ENCODE data around the gene SEL1L3.

SEL1L3 gene

DNA sequence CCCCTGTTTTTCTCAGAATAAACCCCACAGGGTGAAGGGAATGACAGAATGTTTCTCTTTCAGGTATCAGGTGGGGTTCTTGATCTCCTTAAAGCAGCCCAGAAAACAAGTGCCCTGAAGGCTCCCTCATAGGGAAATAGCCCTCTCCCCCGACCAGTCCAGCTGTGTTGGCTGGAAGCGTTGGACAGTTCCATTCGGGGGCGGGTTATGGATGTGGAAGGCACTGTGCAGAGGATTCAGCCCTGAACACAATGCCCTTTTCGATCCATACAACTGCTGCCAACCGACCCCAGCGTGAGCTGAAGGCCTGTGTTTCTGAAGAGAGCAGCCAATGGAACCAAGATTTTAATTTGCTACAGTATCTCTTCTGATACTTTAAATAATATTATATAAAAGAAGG is 41.5 kb downstream of the SEL1L3 start:
- no peak for DNase-seq (ENCODE audit: low read depth in 1 of 2, low spot score in 1 of 2)

DNA sequence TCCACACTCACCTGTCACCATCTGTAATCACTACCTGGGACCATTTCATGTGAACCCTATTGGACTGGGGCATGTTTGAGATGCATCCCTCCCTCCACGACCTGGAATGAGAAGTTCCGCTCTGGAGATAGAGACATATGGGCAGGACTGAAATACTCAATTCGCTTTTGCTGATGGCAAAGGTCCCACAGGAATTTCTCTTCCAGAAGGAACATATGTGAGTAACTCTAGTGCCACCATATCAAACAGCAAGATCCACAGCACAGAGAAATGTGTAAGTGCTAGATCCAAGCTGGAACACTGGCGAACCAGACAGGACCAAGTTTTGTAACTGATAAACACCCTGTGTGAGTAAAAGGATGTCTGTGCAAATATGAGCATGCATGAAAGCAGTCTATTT is 43.9 kb downstream of the SEL1L3 start:
- no peak for DNase-seq (ENCODE audit: low read depth in 1 of 2, low spot score in 1 of 2)

DNA sequence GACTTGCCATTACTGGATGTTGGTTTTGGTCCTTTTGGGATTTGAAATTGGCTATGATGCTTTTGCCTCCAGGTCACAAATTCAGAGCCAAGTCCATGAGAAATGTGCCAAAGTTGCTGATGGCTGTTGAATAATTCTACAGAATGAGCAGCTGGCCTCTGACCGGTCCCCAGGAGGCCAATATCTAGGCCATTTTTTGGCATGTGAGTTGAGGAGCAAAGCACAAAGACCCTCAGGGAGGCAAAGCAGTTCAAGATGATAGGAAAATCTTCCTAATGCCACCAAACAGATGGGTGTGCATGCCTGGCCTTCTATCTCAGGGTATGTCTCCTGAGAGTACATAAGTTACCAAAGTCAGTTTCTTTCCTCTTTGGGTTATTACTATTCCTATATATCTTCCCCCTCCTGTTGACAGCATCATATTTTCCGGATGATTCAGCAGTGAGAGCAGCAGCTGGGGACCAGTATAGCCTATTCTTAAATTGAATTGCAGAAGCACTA is 44.4 kb downstream of the SEL1L3 start:
- no peak for DNase-seq (ENCODE audit: low read depth in 1 of 2, low spot score in 1 of 2)

DNA sequence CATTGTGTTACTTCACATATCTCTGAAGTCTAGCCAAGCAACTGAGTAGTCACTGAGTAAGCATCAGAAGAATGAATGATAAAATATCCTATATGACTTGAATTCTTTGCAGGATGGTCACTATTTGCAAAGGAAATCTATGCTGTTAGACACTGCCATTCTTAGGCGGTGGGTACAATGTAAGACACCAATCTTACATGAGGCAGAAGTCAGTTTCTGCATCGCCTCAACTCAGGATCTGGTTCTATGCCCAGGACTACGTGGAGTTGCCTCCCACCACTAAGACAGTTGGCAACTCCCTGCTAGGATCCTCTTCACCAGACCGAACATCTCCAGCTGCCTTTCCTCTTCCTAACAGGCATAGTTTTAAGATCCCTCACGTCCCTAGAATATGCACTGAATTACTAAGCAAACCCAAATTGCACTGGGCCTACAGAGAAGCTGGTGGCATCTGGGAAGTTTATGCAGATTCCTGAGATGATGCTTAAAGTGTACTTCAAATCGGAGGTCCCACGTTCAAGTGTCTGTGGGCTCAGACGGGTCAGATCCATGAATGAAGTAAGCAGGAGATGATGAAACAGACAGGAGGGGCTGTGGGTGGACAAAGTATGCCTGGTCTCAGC is 45.6 kb downstream of the SEL1L3 start:
- no peak for DNase-seq (ENCODE audit: low read depth in 1 of 2, low spot score in 1 of 2)

DNA sequence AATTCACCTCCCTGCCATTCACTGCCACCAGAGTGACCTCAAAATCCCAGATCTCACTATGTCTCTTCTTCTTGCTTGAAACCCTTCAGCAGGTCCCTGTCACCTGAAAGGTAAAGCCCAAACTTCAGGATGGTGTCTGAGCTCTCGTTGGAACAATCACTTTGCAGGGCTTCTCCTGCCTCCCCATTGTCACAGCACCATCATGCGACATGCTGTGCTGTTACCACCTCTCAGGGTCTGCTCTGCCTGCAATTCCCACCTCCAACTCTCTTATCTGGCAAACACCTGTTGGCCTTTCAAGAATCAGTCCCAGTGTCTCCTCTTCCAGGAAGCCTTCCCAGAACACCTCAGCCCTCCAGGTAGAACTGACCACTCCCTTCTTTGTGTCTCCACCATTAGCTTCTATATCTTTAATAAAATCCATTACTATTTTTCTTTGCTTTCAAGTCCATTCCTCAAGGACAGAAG is 46.2 kb downstream of the SEL1L3 start:
- no peak for DNase-seq (ENCODE audit: low read depth in 1 of 2, low spot score in 1 of 2)

- DNase-seq (ENCODE audit: low read depth in 1 of 2, low spot score in 1 of 2) = no peak
Observed at GRCh38 chr4:25815586-25815985, 47.2 kb downstream of the SEL1L3 start.

GRCh38 chr4:25814301-25815136 is 48.3 kb downstream of the SEL1L3 start:
- DNase-seq (ENCODE audit: low read depth in 1 of 2, low spot score in 1 of 2) = no peak

DNA sequence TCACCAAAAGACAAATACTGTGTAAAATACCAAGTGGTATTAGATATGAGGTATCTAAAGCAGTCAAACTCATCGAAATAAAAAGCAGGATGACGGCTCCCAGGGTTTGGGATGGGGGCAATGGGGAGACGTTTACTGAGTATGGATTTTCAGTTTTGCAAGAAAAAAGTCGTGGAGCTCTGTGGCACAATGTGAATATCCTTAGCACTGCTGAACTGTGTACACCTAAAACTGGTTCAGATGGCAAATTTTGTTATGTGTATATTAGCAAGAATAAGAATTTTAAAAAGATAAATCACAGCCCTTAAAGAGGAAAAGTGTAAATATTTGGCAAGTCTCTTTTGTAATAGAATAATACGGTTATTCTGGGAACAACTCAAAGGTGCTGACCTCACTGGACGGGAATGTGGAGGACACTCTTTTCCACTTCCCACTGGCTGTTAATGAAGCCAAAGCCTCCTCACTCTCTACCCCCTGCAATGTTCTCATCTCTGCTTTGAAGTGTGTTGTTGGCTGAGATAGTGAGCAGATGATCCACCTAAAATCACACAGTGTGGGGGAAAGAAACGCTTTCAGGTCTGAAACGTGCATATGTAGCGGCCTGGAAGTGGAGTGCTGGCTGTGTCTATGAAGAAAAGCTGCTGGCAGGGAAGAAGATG is 49.2 kb downstream of the SEL1L3 start:
- DNase-seq (ENCODE audit: low read depth in 1 of 2, low spot score in 1 of 2) = no peak

- no peak for DNase-seq (ENCODE audit: low read depth in 1 of 2, low spot score in 1 of 2)
Observed at GRCh38 chr4:25811841-25812240, 50.9 kb downstream of the SEL1L3 start.

- no peak for DNase-seq (ENCODE audit: low read depth in 1 of 2, low spot score in 1 of 2)
Observed at GRCh38 chr4:25811374-25811690, 51.5 kb downstream of the SEL1L3 start.

DNA sequence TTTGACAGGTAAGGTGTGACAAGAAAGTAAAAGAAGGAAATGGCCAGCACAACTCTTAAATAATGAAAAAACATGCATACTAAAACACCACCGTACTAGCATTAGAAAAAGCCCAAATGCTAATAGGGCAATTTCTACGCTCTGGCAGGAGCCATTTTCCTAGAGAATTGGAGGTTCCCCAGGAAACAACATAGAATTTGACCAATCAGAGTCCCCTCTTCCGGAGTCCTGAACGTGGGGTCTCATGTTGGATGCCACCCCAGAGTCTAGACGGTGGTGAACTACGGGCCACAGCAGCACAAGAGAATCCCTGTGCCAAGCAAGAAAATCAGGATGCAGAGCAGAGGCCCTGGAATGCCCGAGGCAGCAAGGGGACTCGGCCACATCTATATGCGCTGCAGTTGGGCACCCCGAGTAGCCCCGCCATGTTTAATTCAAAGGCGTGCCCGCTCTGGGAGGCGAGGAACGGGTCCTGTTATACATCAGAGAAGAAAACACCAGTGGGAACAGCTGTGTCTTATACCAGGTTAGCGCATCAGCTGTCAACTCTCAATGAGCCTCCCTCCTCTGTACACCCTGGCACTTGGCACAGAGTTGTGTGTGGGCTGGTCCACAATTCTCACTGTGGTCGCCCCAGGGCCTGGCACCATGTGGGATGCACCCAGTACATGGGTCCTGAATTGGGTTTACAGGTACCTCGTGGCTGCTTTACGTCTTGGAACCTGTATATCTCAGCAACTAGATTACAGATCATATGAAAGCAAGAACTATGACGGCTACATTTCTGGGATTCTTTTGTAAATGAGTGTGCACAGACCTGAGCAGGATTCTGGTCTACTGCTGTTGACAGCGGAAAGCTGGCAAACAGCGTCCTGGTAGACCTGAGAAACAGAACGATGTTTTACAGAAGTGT is 52.1 kb downstream of the SEL1L3 start:
- no peak for DNase-seq (ENCODE audit: low read depth in 1 of 2, low spot score in 1 of 2)

GRCh38 chr4:25809996-25810395 is 52.8 kb downstream of the SEL1L3 start:
- no peak for DNase-seq (ENCODE audit: low read depth in 1 of 2, low spot score in 1 of 2)

- DNase-seq (ENCODE audit: low read depth in 1 of 2, low spot score in 1 of 2) = no peak
Observed at GRCh38 chr4:25807102-25807728, 55.6 kb downstream of the SEL1L3 start.

DNA sequence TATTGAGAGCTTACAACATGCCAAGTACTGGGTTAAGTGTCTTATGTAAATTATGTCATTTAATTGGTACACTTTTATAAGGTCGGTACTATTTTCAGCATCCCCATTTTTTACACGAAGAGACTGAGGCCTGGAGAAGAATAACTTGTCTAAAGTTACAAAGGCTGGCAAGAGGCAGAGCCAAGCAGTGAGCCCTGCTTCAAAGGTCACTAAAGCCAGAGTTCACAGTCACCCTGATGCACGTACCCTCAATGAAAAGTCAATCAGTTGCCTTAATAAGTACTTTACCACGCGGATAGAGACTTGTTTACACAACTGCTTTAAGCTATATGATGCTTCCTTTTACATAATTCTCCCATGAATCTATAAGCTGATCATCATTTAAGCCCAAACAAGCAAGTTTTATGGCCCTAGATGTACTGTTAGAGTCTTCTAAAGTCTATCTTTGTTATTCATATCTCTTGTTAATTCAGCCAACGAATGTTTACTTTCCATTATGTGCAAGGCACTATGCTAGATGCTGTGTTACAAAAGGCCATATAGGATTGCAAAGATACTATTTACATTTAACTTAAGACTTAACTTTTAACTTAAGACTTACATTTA is 57.4 kb downstream of the SEL1L3 start:
- no peak for DNase-seq (ENCODE audit: low read depth in 1 of 2, low spot score in 1 of 2)

DNA sequence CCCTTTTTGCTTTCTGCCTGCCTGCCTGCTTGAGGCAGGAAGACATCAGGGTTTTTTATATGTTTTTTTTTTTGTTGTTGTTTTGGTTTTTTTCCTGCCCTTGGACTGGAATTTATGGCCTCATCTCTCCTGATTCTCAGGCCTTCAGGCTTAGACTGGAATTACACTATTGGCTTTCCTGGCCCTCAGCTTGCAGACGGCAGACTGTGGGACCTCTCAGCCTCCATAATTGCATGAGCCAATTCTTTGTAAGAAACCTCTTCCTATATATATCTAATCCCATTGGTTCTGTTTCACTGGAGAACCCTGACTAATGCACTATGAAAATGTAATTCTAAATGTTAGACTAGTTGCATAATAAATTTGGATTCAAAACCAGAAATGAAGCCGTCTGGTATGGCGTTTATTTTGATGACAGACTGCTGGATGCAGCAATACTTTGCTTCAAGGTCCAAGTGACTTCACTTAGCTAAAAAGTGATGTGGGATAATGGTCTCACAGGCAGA is 59.0 kb downstream of the SEL1L3 start:
- no peak for DNase-seq (ENCODE audit: low read depth in 1 of 2, low spot score in 1 of 2)

GRCh38 chr4:25801594-25801993 is 61.2 kb downstream of the SEL1L3 start:
- DNase-seq (ENCODE audit: low read depth in 1 of 2, low spot score in 1 of 2) = no peak

DNA sequence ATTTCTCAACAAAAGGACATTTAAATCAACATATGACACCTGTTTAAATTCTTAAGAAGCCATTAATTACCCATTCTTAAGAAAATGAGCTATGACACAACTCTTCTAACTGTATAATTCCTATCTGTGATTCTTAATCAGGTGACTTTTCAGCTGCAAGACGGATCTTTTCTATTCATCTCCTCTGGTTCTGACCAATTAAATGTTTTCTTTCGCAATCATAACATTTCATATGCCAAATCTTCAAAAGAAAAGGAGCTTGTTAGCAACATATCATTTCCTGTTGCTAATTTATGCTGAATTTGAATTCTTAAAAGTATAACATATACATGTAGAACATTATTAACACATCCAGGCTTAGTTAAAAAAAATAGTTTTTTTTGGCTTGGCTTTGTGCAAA is 62.5 kb downstream of the SEL1L3 start:
- no peak for DNase-seq (ENCODE audit: low read depth in 1 of 2, low spot score in 1 of 2)

DNA sequence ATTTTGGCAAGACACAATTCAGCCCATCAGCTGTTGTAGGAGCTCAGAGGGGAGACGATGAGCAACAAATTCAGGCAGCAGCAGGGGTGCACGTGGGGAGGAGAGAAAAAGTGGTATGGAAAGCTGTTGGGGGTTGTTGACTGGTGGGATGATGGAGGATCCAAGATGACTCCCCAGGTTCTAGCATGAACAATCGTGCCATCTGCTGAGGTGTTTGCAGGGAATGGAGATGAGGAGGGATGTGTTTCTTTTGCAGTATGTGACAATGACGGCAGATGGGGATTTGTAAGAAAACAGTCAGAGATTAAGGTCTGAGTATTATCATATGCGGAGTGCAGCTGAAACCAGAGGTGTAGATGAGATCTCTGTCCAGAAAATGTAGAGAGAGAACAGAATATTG is 63.3 kb downstream of the SEL1L3 start:
- DNase-seq (ENCODE audit: low read depth in 1 of 2, low spot score in 1 of 2) = no peak

- DNase-seq (ENCODE audit: low read depth in 1 of 2, low spot score in 1 of 2) = no peak
Observed at GRCh38 chr4:25797136-25797535, 65.7 kb downstream of the SEL1L3 start.

Measured in stimulated activated CD4-positive, alpha-beta T cell treated with anti-CD3 and anti-CD28 coated beads, Interleukin-15, amount 100 ng/mL, for 1 hour (primary cell).